ENCODE results near the gene MYH14. TPM values are rescaled to one million over a fixed set of nuclear protein-coding genes. Genes with fewer than 3 reads are reported as not detected.
A peak's percentile ranks its signal among the peaks of the same experiment; 100 is the strongest.
"Not testable (repeated sequence)": the region's sequence is repeated elsewhere in the genome, so short reads cannot be mapped to it uniquely, and the experiment has no call there.

Gene MYH14
- total and polyA plus RNA-seq, 2 of the 4 experiments (the other 2 are of a cell fraction), result not detected

GRCh38 chr19:50329146-50329925 lies 125.9 kb downstream of the MYH14 start, which contains the start of gene KCNC3:
TSS of gene KCNC3 (minus strand) at chr19:50329377. CDS start at chr19:50329082, 295 bp downstream.
- no TSS peak for BruUV-seq (replicated peaks)
- dilution Hi-C loops (cut with HindIII; ENCODE audit: low sequenced_read_pairs, unreplicated experiment) (no loop called here), in situ Hi-C loops (cut with MboI; ENCODE audit: low sequenced_read_pairs) (no loop called here), intact Hi-C loops (cut with micrococcal nuclease) (no loop called here)
- Histone ChIP-seq H2AK9ac (replicated peaks; ENCODE audit: low read depth, low read length, poor library complexity) (no peak within 1 kb of the TSS), H3K4ac (ENCODE audit: low read depth, low read length) (no peak within 1 kb of the TSS), H3K14ac (replicated peaks; ENCODE audit: low read depth, low read length) (no peak within 1 kb of the TSS), H4K5ac (ENCODE audit: low read depth, low read length) (no peak within 1 kb of the TSS), H3K56ac (ENCODE audit: extremely low read depth, insufficient read depth, low read length) (no peak within 1 kb of the TSS), H3K27ac (ENCODE audit: insufficient read depth, low read length) (no peak within 1 kb of the TSS), H3K36me3 (ENCODE audit: control insufficient read depth, insufficient read depth, low read length) (no peaks in the 10 kb centered on the region), H3K9me1 (ENCODE audit: insufficient read depth, low read length) (no peaks in the 10 kb centered on the region; the same call in 1 of the 2 replicates), H3K27me3 (ENCODE audit: control insufficient read depth, insufficient read depth, low read length) (peaks cover 46% of the 10 kb centered on the region), H2BK15ac (ENCODE audit: low read depth, low read length) (no peak within 1 kb of the TSS), H3K9me3 (ENCODE audit: control insufficient read depth, insufficient read depth, low read length) (peaks cover 11% of the 10 kb centered on the region), H2AFZ (replicated peaks; ENCODE audit: low read length, poor library complexity) (peak within 1 kb of the TSS; percentile 80), H3K4me2 (ENCODE audit: low read depth, low read length) (peak within 1 kb of the TSS; percentile 80), H3K23ac (ENCODE audit: low read depth, low read length) (no peak within 1 kb of the TSS), H4K20me1 (ENCODE audit: insufficient read depth, low read length) (no peaks in the 10 kb centered on the region), H3K9ac (ENCODE audit: low read depth, low read length) (no peak within 1 kb of the TSS), H2BK5ac (ENCODE audit: low read depth, low read length, poor library complexity, severe bottlenecking) (no peak within 1 kb of the TSS), H4K8ac (ENCODE audit: low read depth in 2 of 2, low read length in 2 of 2) (no peak within 1 kb of the TSS), H2AK5ac (ENCODE audit: low read depth, low read length) (no peak within 1 kb of the TSS), H3K18ac (ENCODE audit: low read depth, low read length) (no peak within 1 kb of the TSS), H2BK20ac (ENCODE audit: low read depth, low read length) (no peak within 1 kb of the TSS), H3K4me3 (ENCODE audit: insufficient read depth, low read depth, low read length) (peak within 1 kb of the TSS; percentile 36), H3K4me1 (ENCODE audit: control insufficient read depth, insufficient read depth, low read length) (no peaks in the 10 kb centered on the region), H4K91ac (ENCODE audit: insufficient read depth, low read depth, low read length) (no peak within 1 kb of the TSS), H3K79me1 (ENCODE audit: low read depth in 1 of 2, low read length in 2 of 2) (no peaks in the 10 kb centered on the region), H2BK120ac (ENCODE audit: low read depth, low read length) (no peak within 1 kb of the TSS)
- ChIA-PET POLR2A (ENCODE audit: unreplicated experiment) (interaction anchor here (0.6 kb wide), 1 partner anchor 454 kb away, joined by 3 read pairs; no protein-coding TSS in a partner anchor), CTCF (no interaction called here)
- DNase-seq (peak; percentile 83), ATAC-seq (ENCODE audit: low read depth) (peak; percentile 78)
- TF ChIP-seq RAD21 (IDR thresholded peaks at IDR 0.05; ENCODE audit: low read length), result no peak
- peak; percentile 8; the same call in 1 of the 2 replicates for TF ChIP-seq MAZ (IDR thresholded peaks at IDR 0.05; ENCODE audit: borderline replicate concordance, low read depth, low read length)
- 3% methylated on average over 13 of the region's 43 CpGs; no CpG with 5 or more reads in 1 of the 2 experiments for WGBS, 2 experiments (ENCODE audit: extremely low coverage in 2 of 2, insufficient read length in 1 of 2)

GRCh38 chr19:50329926-50330294 lies 126.5 kb downstream of the MYH14 start:
- H3K9me1 ChIP-seq (ENCODE audit: insufficient read depth, low read length); H3K4me3 ChIP-seq (ENCODE audit: insufficient read depth, low read depth, low read length); H4K91ac ChIP-seq (ENCODE audit: insufficient read depth, low read depth, low read length); BruUV-seq (replicated peaks); in situ Hi-C loops (cut with MboI; ENCODE audit: low sequenced_read_pairs); CTCF ChIA-PET; intact Hi-C loops (cut with micrococcal nuclease); H4K5ac ChIP-seq (ENCODE audit: low read depth, low read length); H2BK120ac ChIP-seq (ENCODE audit: low read depth, low read length); H2BK15ac ChIP-seq (ENCODE audit: low read depth, low read length); H4K20me1 ChIP-seq (ENCODE audit: insufficient read depth, low read length); H2BK20ac ChIP-seq (ENCODE audit: low read depth, low read length); H4K8ac ChIP-seq (ENCODE audit: low read depth in 2 of 2, low read length in 2 of 2); H2AK9ac ChIP-seq (replicated peaks; ENCODE audit: low read depth, low read length, poor library complexity); H2BK5ac ChIP-seq (ENCODE audit: low read depth, low read length, poor library complexity, severe bottlenecking); H3K9ac ChIP-seq (ENCODE audit: low read depth, low read length); H3K18ac ChIP-seq (ENCODE audit: low read depth, low read length); DNase-seq; H3K14ac ChIP-seq (replicated peaks; ENCODE audit: low read depth, low read length); POLR2A ChIA-PET (ENCODE audit: unreplicated experiment); H3K23ac ChIP-seq (ENCODE audit: low read depth, low read length); H3K4me1 ChIP-seq (ENCODE audit: control insufficient read depth, insufficient read depth, low read length); H3K36me3 ChIP-seq (ENCODE audit: control insufficient read depth, insufficient read depth, low read length); H3K4ac ChIP-seq (ENCODE audit: low read depth, low read length); ATAC-seq (ENCODE audit: low read depth); dilution Hi-C loops (cut with HindIII; ENCODE audit: low sequenced_read_pairs, unreplicated experiment); H3K27ac ChIP-seq (ENCODE audit: insufficient read depth, low read length); H3K4me2 ChIP-seq (ENCODE audit: low read depth, low read length); H2AK5ac ChIP-seq (ENCODE audit: low read depth, low read length); H3K79me1 ChIP-seq (ENCODE audit: low read depth in 1 of 2, low read length in 2 of 2); H3K56ac ChIP-seq (ENCODE audit: extremely low read depth, insufficient read depth, low read length): not testable (repeated sequence)
- Histone ChIP-seq H3K27me3 (ENCODE audit: control insufficient read depth, insufficient read depth, low read length) (peaks cover 46% of the 10 kb centered on the region), H2AFZ (replicated peaks; ENCODE audit: low read length, poor library complexity) (peak overlapping the region; percentile 76), H3K9me3 (ENCODE audit: control insufficient read depth, insufficient read depth, low read length) (peaks cover 11% of the 10 kb centered on the region)
- 0% methylated on average over 2 of the region's 18 CpGs; no CpG with 5 or more reads in 1 of the 2 experiments for WGBS, 2 experiments (ENCODE audit: extremely low coverage in 2 of 2, insufficient read length in 1 of 2)

Data from IMR-90 (cell line).